CD14-positive monocyte (primary cell): Measurements from ENCODE around the gene GAB1. TPM values are rescaled to one million over a fixed set of nuclear protein-coding genes. Genes with fewer than 3 reads are reported as not detected.

ENCODE experiments used
- DNase-seq, 3 donors: peaks; one replicate each; pipeline ENCODE4 v3.0.0-alpha.2; 2011 to 2022
- H2AFZ ChIP-seq: 2 replicates; pipeline ENCODE4 v1.6.0; 2012; ENCODE audit warnings: mild to moderate bottlenecking, low read depth, low read length, inconsistent platforms; ENCODE audit not compliant: insufficient read depth, poor library complexity, severe bottlenecking
- H3K27ac ChIP-seq, 2 donors: 1 replicate in 1 of 2; 2 replicates in 1 of 2; pipeline ENCODE4 v1.5.1; 2012 to 2013; ENCODE audit warnings: low read length in 2 of 2, control low read depth in 1 of 2, inconsistent platforms in 1 of 2, low read depth in 1 of 2, mild to moderate bottlenecking in 1 of 2
- H3K27me3 ChIP-seq, 2 donors: one replicate each; pipeline versions ENCODE4 v1.6.0 to v1.6.1; 2011 to 2013; ENCODE audit warnings: low read length in 2 of 2; ENCODE audit not compliant: control insufficient read depth in 2 of 2, insufficient read depth in 2 of 2
- H3K36me3 ChIP-seq, 2 donors: replicated peaks in 1 of 2; 1 replicate in 1 of 2; 2 replicates in 1 of 2; pipeline versions ENCODE4 v1.5.1 to v1.6.1; 2012 to 2013; ENCODE audit warnings: low read length in 2 of 2, control low read depth in 1 of 2, inconsistent platforms in 1 of 2, mild to moderate bottlenecking in 1 of 2; ENCODE audit not compliant: insufficient read depth in 2 of 2, control insufficient read depth in 1 of 2
- H3K4me1 ChIP-seq, 2 donors: 1 replicate in 1 of 2; 2 replicates in 1 of 2; pipeline versions ENCODE4 v1.5.1 to v1.6.1; 2012 to 2013; ENCODE audit warnings: low read length in 2 of 2, control low read depth in 1 of 2, inconsistent platforms in 1 of 2, mild to moderate bottlenecking in 1 of 2, moderate library complexity in 1 of 2; ENCODE audit not compliant: insufficient read depth in 2 of 2, control insufficient read depth in 1 of 2
- H3K4me2 ChIP-seq: replicated peaks from 2 replicates; pipeline ENCODE3; 2012; ENCODE audit warnings: low read length, moderate library complexity, mild to moderate bottlenecking; ENCODE audit not compliant: poor library complexity, severe bottlenecking; ENCODE audit errors: extremely low read depth
- H3K4me3 ChIP-seq, 3 experiments: fragments of 200-600 bp in 1 of 3; sonication (generic) in 1 of 3; replicated peaks in 1 of 3; 1 replicate in 2 of 3; 2 replicates in 1 of 3; pipeline ENCODE4 v1.5.1; 2011 to 2013; ENCODE audit warnings: low read length in 3 of 3, mild to moderate bottlenecking in 3 of 3, control low read depth in 2 of 3, low read depth in 2 of 3, inconsistent platforms in 1 of 3, moderate library complexity in 1 of 3
- H3K79me2 ChIP-seq: 2 replicates; pipeline ENCODE4 v1.6.0; 2012; ENCODE audit warnings: mild to moderate bottlenecking, control low read depth, inconsistent platforms, low read length, moderate library complexity; ENCODE audit not compliant: insufficient read depth
- H3K9ac ChIP-seq: 2 replicates; pipeline ENCODE4 v1.6.0; 2017; ENCODE audit warnings: low read length, mild to moderate bottlenecking; ENCODE audit not compliant: insufficient read depth, poor library complexity, severe bottlenecking
- H3K9me3 ChIP-seq, 2 donors: replicated peaks in 1 of 2; 1 replicate in 1 of 2; 2 replicates in 1 of 2; pipeline versions ENCODE4 v1.5.1 to v1.6.1; 2012 to 2013; ENCODE audit warnings: low read length in 2 of 2, control low read depth in 1 of 2; ENCODE audit not compliant: control insufficient read depth in 1 of 2, insufficient read depth in 1 of 2
- H4K20me1 ChIP-seq: 2 replicates; pipeline ENCODE4 v1.6.0; 2012; ENCODE audit warnings: mild to moderate bottlenecking, low read length, control low read depth, moderate library complexity; ENCODE audit not compliant: insufficient read depth
- H3K27ac Mint-ChIP-seq, 7 donors: one replicate each; pipeline ENCODE4 v1.8.0; 2020; ENCODE audit warnings: mild to moderate bottlenecking in 7 of 7, mixed read lengths in 7 of 7, moderate library complexity in 6 of 7, inconsistent platforms in 2 of 7
- H3K27me3 Mint-ChIP-seq, 3 donors: one replicate each; pipeline ENCODE4 v1.8.0; 2021 to 2022; ENCODE audit warnings: low read depth in 3 of 3, mild to moderate bottlenecking in 3 of 3, mixed read lengths in 3 of 3, moderate library complexity in 3 of 3, inconsistent platforms in 1 of 3
- H3K36me3 Mint-ChIP-seq, 2 donors: one replicate each; pipeline ENCODE4 v1.8.0; 2020; ENCODE audit warnings: mixed read lengths in 2 of 2, inconsistent platforms in 1 of 2, mild to moderate bottlenecking in 1 of 2
- H3K4me1 Mint-ChIP-seq: one replicate; pipeline ENCODE4 v1.8.0; 2020; ENCODE audit warnings: mild to moderate bottlenecking, mixed read lengths
- H3K4me3 Mint-ChIP-seq, 2 donors: one replicate each; pipeline ENCODE4 v1.8.0; 2020; ENCODE audit warnings: mild to moderate bottlenecking in 2 of 2, mixed read lengths in 2 of 2, moderate library complexity in 1 of 2
- H3K9me3 Mint-ChIP-seq, 7 donors: one replicate each; pipeline ENCODE4 v1.8.0; 2020 to 2022; ENCODE audit warnings: mixed read lengths in 7 of 7, mild to moderate bottlenecking in 6 of 7, moderate library complexity in 6 of 7, inconsistent platforms in 2 of 7
- WGBS: methylation state at CpG from one replicate; pipeline ENCODE4 v1.1.5; 2013; ENCODE audit warnings: missing lambda C conversion rate; ENCODE audit not compliant: insufficient coverage; 5-methylcytosine and 5-hydroxymethylcytosine counted together
- intact Hi-C, 2 donors: fragments of 100-400 bp; cut with micrococcal nuclease; formaldehyde crosslinking; loops; one replicate each; pipeline versions ENCODE4 v1.15.0 to v1.15.1; 2023
- polyA plus RNA-seq, 3 donors: library from polyadenylated mRNA; depleted of rRNA in 1 of 3; unstranded in 2 of 3; stranded (reverse) in 1 of 3; fragments of 300-500 nt in 2 of 3; fragments of >200 nt in 1 of 3; fragmentation: Illumina TruSeq in 2 of 3; gene quantifications; 1 replicate in 2 of 3; 2 replicates in 1 of 3; pipeline ENCODE4 v1.2.3, GENCODE V29; 2012 to 2021
- TF ChIP-seq, protein P1 (sequence below): fragments of 200-600 bp; IDR thresholded peaks from one replicate; pipeline ENCODE4 v1.8.0; 2022; ENCODE audit warnings: antibody characterized with exemption, mild to moderate bottlenecking

GAB1 gene
- polyA plus RNA-seq, 3 donors: 0.55 to 7.3 (median 0.69) TPM

DNA sequence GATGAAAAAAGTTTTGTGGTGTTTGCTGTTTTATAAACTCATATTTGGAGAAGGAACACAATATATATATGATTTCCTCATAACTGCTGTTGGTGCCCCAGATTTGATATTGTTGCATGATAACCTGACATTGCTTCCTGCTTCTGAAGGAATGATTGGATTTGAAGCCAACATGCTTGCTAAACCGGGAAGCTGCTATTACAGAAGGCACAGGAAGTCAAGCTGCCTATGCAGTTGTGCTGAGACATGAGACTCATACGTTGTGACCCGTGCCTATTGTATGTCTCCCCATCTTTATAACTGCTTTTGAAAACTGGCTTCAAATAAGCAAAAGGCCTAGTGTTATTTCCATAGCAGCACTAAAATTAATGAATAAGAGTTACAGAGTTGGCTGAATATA lies 32.9 kb downstream of the GAB1 start:
- no peak overlapping the region for H3K4me2 ChIP-seq
- Mint-ChIP-seq H3K27ac (peak overlapping the region in 1 of 7 donors; percentile 63), H3K27me3 (peaks cover 0 to 2% (median 0%) of the 10 kb centered on the region in 3 donors)

GRCh38 chr4:143372093-143372915 lies 35.6 kb downstream of the GAB1 start:
- peaks cover 0 to 3% (median 0%) of the 10 kb centered on the region in 7 donors for H3K9me3 Mint-ChIP-seq
- H3K4me1 Mint-ChIP-seq: peaks cover 26% of the 10 kb centered on the region
- H3K4me3 Mint-ChIP-seq: no peak overlapping the region
- no peak for DNase-seq
- no peaks in the 10 kb centered on the region for H3K27me3 ChIP-seq
- H3K9ac ChIP-seq: no peak overlapping the region
- TF ChIP-seq, protein P1, sequence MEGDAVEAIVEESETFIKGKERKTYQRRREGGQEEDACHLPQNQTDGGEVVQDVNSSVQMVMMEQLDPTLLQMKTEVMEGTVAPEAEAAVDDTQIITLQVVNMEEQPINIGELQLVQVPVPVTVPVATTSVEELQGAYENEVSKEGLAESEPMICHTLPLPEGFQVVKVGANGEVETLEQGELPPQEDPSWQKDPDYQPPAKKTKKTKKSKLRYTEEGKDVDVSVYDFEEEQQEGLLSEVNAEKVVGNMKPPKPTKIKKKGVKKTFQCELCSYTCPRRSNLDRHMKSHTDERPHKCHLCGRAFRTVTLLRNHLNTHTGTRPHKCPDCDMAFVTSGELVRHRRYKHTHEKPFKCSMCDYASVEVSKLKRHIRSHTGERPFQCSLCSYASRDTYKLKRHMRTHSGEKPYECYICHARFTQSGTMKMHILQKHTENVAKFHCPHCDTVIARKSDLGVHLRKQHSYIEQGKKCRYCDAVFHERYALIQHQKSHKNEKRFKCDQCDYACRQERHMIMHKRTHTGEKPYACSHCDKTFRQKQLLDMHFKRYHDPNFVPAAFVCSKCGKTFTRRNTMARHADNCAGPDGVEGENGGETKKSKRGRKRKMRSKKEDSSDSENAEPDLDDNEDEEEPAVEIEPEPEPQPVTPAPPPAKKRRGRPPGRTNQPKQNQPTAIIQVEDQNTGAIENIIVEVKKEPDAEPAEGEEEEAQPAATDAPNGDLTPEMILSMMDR: no peak
- WGBS: no CpG with 5 or more reads among the region's 1 CpG
- no peak overlapping the region for H3K27ac ChIP-seq
- H4K20me1 ChIP-seq: peaks cover 62% of the 10 kb centered on the region
- no peaks in the 10 kb centered on the region for H3K27me3 Mint-ChIP-seq
- peaks cover 10 to 18% of the 10 kb centered on the region in 2 donors for H3K4me1 ChIP-seq
- intact Hi-C loops: no loop called here
- no peak overlapping the region for H3K4me3 ChIP-seq
- peaks cover 0 to 2% of the 10 kb centered on the region in 2 donors for H3K36me3 Mint-ChIP-seq
- H2AFZ ChIP-seq: no peak overlapping the region
- no peak overlapping the region for H3K4me2 ChIP-seq
- H3K79me2 ChIP-seq: peaks cover 12% of the 10 kb centered on the region
- H3K36me3 ChIP-seq: no peaks in the 10 kb centered on the region
- H3K9me3 ChIP-seq: no peaks in the 10 kb centered on the region
- peak overlapping the region in 1 of 7 donors; percentile 18 for H3K27ac Mint-ChIP-seq

More for the DNA sequence above, 32.9 kb downstream of the GAB1 start:
- Histone ChIP-seq H3K79me2 (no peaks in the 10 kb centered on the region), H3K27me3 (no peaks in the 10 kb centered on the region), H3K4me3 (no peak overlapping the region), H4K20me1 (peaks cover 45% of the 10 kb centered on the region), H3K36me3 (no peaks in the 10 kb centered on the region), H2AFZ (no peak overlapping the region), H3K4me1 (peaks cover 4 to 10% of the 10 kb centered on the region in 2 donors), H3K27ac (no peak overlapping the region), H3K9ac (no peak overlapping the region), H3K9me3 (no peaks in the 10 kb centered on the region)
- H3K4me3 Mint-ChIP-seq: no peak overlapping the region
- TF ChIP-seq, protein P1: no peak
- peaks cover 11% of the 10 kb centered on the region for H3K4me1 Mint-ChIP-seq
- WGBS: 14% methylated on average over 1 of the region's 3 CpGs
- H3K9me3 Mint-ChIP-seq: peaks cover 0 to 7% (median 2%) of the 10 kb centered on the region in 7 donors
- peaks cover 0 to 2% of the 10 kb centered on the region in 2 donors for H3K36me3 Mint-ChIP-seq
- DNase-seq: no peak
- intact Hi-C loops: no loop called here
